ENCODE measurements around the gene TSC22D1.

The TSC22D1 gene

GRCh38 chr13:44423824-44424223 lies 152.3 kb downstream of the TSC22D1 start:
- no peak for DNase-seq

- no peak for DNase-seq
Measured at GRCh38 chr13:44422755-44423643, 153.1 kb downstream of the TSC22D1 start.

- no peak for DNase-seq
Measured at GRCh38 chr13:44421853-44422525, 154.1 kb downstream of the TSC22D1 start.

- DNase-seq = no peak
Measured at GRCh38 chr13:44420376-44421220, 155.5 kb downstream of the TSC22D1 start.

- no peak for DNase-seq
Measured at GRCh38 chr13:44417876-44418275, 158.3 kb downstream of the TSC22D1 start.

GRCh38 chr13:44417446-44417845 lies 158.7 kb downstream of the TSC22D1 start:
- no peak for DNase-seq

GRCh38 chr13:44416744-44417143 lies 159.4 kb downstream of the TSC22D1 start:
- DNase-seq = no peak

GRCh38 chr13:44416301-44416700 lies 159.8 kb downstream of the TSC22D1 start:
- DNase-seq = peak; percentile 73

- no peak for DNase-seq
Measured at GRCh38 chr13:44415815-44416214, 160.3 kb downstream of the TSC22D1 start.

GRCh38 chr13:44414716-44415115 lies 161.4 kb downstream of the TSC22D1 start:
- no peak for DNase-seq

- peak; percentile 45 for DNase-seq
Measured at GRCh38 chr13:44413095-44413494, 163.0 kb downstream of the TSC22D1 start.

- no peak for DNase-seq
Measured at GRCh38 chr13:44412346-44412935, 163.7 kb downstream of the TSC22D1 start.

- DNase-seq = peak; percentile 38
Measured at GRCh38 chr13:44411841-44412240, 164.3 kb downstream of the TSC22D1 start.

- DNase-seq = peak; percentile 30
Measured at GRCh38 chr13:44410328-44410859, 165.7 kb downstream of the TSC22D1 start.

- no peak for DNase-seq
Measured at GRCh38 chr13:44409595-44409994, 166.5 kb downstream of the TSC22D1 start.

- DNase-seq = no peak
Measured at GRCh38 chr13:44407891-44408290, 168.2 kb downstream of the TSC22D1 start.

- no peak for DNase-seq
Measured at GRCh38 chr13:44407379-44407778, 168.8 kb downstream of the TSC22D1 start.

GRCh38 chr13:44406617-44407016 lies 169.5 kb downstream of the TSC22D1 start:
- no peak for DNase-seq

GRCh38 chr13:44404261-44405132 lies 171.6 kb downstream of the TSC22D1 start:
- no peak for DNase-seq

- DNase-seq = no peak
Measured at GRCh38 chr13:44403461-44404056, 172.6 kb downstream of the TSC22D1 start.

GRCh38 chr13:44402899-44403445 lies 173.2 kb downstream of the TSC22D1 start:
- no peak for DNase-seq
